ENCODE data around the gene OR2T33.

DNA sequence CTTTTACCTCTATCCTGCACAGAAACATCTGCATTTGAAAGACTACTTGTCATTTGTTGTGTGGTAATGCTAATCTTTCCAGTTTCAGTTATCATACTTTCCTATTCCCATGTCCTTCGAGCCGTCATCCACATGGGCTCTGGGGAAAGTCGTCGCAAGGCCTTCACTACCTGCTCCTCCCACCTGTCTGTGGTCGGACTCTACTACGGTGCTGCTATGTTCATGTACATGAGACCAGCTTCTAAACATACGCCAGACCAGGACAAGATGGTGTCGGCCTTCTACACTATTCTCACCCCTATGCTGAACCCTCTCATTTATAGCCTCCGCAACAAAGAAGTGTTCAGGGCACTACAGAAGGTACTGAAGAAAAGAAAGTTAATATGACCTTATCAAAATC lies 38.3 kb downstream of the OR2T33 start:
- TF ChIP-seq CTCF (IDR thresholded peaks at IDR 0.05) = no peak
- TF ChIP-seq POLR2A (IDR thresholded peaks at IDR 0.05) = no peak

Data from testis (tissue), 2 donors.